Endothelial cell of umbilical vein (primary cell): ENCODE data around the gene MYO1H. TPM values are rescaled to one million over a fixed set of nuclear protein-coding genes. Genes with fewer than 3 reads are reported as not detected.

Experiments
- BruUV-seq: library from RNA; stranded (reverse); fragments of 400-500 nt; replicated peaks from 2 replicates; lab custom pipeline; 2021; lab: Mats Ljungman, UMichigan
- CTCF ChIA-PET: fragments of 300-600, 350-600 bp; sonication (Branson Sonifier 250); formaldehyde crosslinking; loops from one replicate; lab custom pipeline; 2021; ENCODE audit warnings: antibody characterized with exemption, inconsistent platforms; lab: Charles Lee
- POLR2A ChIA-PET: fragments of 300-600, 350-600 bp; sonication (Branson Sonifier 250); formaldehyde crosslinking; loops from one replicate; lab custom pipeline; 2021; ENCODE audit warnings: antibody characterized with exemption, inconsistent platforms; lab: Charles Lee
- DNase-seq: peaks from one replicate; pipeline ENCODE4 v3.0.0-alpha.2; 2011; ENCODE audit warnings: low read depth, low spot score
- FAIRE-seq: peaks from 2 replicates; lab custom pipeline; 2011; peaks lifted over from hg19 to GRCh38; lab: Jason Lieb, UNC
- H2AFZ ChIP-seq: 2 replicates; pipeline ENCODE4 v1.6.0; 2012; ENCODE audit warnings: low read depth, low read length, control low read depth, inconsistent platforms
- H3K27ac ChIP-seq: 2 replicates; pipeline ENCODE4 v1.5.1; 2011; ENCODE audit warnings: low read depth, mild to moderate bottlenecking, control low read depth, low read length, moderate library complexity; ENCODE audit not compliant: insufficient read depth
- H3K27me3 ChIP-seq, 2 experiments: 2 replicates each; pipeline versions ENCODE4 v1.6.0 to v1.6.1; 2011; ENCODE audit warnings: low read length in 2 of 2, mixed read lengths in 1 of 2; ENCODE audit not compliant: control insufficient read depth in 2 of 2, insufficient read depth in 2 of 2
- H3K36me3 ChIP-seq, 2 experiments: 2 replicates in 1 of 2; 3 replicates in 1 of 2; pipeline ENCODE4 v1.5.1; 2011; ENCODE audit warnings: low read length in 2 of 2, mild to moderate bottlenecking in 1 of 2, moderate library complexity in 1 of 2; ENCODE audit not compliant: control insufficient read depth in 2 of 2, insufficient read depth in 2 of 2; ENCODE audit errors: extremely low read depth in 1 of 2
- H3K4me1 ChIP-seq: 3 replicates; pipeline ENCODE4 v1.5.1; 2011; ENCODE audit warnings: mild to moderate bottlenecking, low read length; ENCODE audit not compliant: control insufficient read depth, insufficient read depth; ENCODE audit errors: extremely low read depth
- H3K4me2 ChIP-seq: 2 replicates; pipeline ENCODE4 v1.6.1; 2011; ENCODE audit warnings: low read length, control low read depth, mixed read lengths; ENCODE audit not compliant: insufficient read depth
- H3K4me3 ChIP-seq, 3 experiments: fragments of 200-600 bp in 1 of 3; sonication (generic), shearing (Covaris generic) in 1 of 3; replicated peaks in 1 of 3; 2 replicates each; pipeline ENCODE4 v1.5.1; 2011 to 2016; ENCODE audit warnings: control low read depth in 3 of 3, low read length in 3 of 3, mild to moderate bottlenecking in 2 of 3, inconsistent platforms in 1 of 3, low read depth in 1 of 3, moderate library complexity in 1 of 3; ENCODE audit not compliant: insufficient read depth in 1 of 3
- H3K79me2 ChIP-seq: 2 replicates; pipeline ENCODE4 v1.6.0; 2012; ENCODE audit warnings: low read length, inconsistent platforms; ENCODE audit not compliant: control insufficient read depth, insufficient read depth
- H3K9ac ChIP-seq: replicated peaks from 2 replicates; pipeline ENCODE3; 2011; ENCODE audit warnings: low read length, control low read depth; ENCODE audit not compliant: insufficient read depth; ENCODE audit errors: extremely low read depth
- H3K9me1 ChIP-seq: replicated peaks from 3 replicates; pipeline ENCODE4 v1.6.0; 2011; ENCODE audit warnings: mild to moderate bottlenecking, low read length; ENCODE audit not compliant: control insufficient read depth, insufficient read depth; ENCODE audit errors: extremely low read depth
- H3K9me3 ChIP-seq: replicated peaks from 2 replicates; pipeline ENCODE4 v1.5.1; 2012; ENCODE audit warnings: low read length, inconsistent platforms; ENCODE audit not compliant: control insufficient read depth, insufficient read depth
- H4K20me1 ChIP-seq: replicated peaks from 2 replicates; pipeline ENCODE3; 2011; ENCODE audit warnings: mild to moderate bottlenecking, low read length; ENCODE audit not compliant: control insufficient read depth, insufficient read depth; ENCODE audit errors: extremely low read depth
- EZH2 ChIP-seq: IDR thresholded peaks from 2 replicates; pipeline ENCODE4 v1.6.1; 2012; ENCODE audit warnings: borderline replicate concordance, low read depth, mild to moderate bottlenecking, moderate library complexity, low read length, inconsistent platforms; ENCODE audit not compliant: severe bottlenecking
- FOS ChIP-seq: IDR thresholded peaks from 2 replicates; pipeline ENCODE4 v1.6.1; 2011; ENCODE audit warnings: mild to moderate bottlenecking, low read length, moderate library complexity, borderline replicate concordance; ENCODE audit not compliant: insufficient read depth
- GATA2 ChIP-seq: IDR thresholded peaks from 2 replicates; pipeline ENCODE4 v1.7.0; 2011; ENCODE audit warnings: low read depth, mild to moderate bottlenecking, moderate library complexity, mixed read lengths, low read length; ENCODE audit not compliant: insufficient read length, insufficient read depth
- JUN ChIP-seq: IDR thresholded peaks from 2 replicates; pipeline ENCODE4 v1.6.1; 2011; ENCODE audit warnings: borderline replicate concordance, low read depth; ENCODE audit not compliant: insufficient read length, insufficient read depth
- MYC ChIP-seq: IDR thresholded peaks from one replicate; pipeline ENCODE4 v1.6.1; 2011; ENCODE audit warnings: mild to moderate bottlenecking, low read depth, low read length
- POLR2A ChIP-seq: IDR thresholded peaks from 2 replicates; pipeline ENCODE4 v1.6.1; 2012; ENCODE audit warnings: low read depth, mild to moderate bottlenecking, control low read depth, low read length
- POLR2AphosphoS5 ChIP-seq: IDR thresholded peaks from 2 replicates; pipeline ENCODE4 v1.6.1; 2012; ENCODE audit warnings: low read depth, mild to moderate bottlenecking, control low read depth, low read length, moderate library complexity; ENCODE audit not compliant: insufficient read depth
- dilution Hi-C: fragments of 300-500 bp; cut with MboI; formaldehyde crosslinking; loops from one replicate; pipeline ENCODE4 v1.15.0; 2019; ENCODE audit warnings: low sequenced_read_pairs; ENCODE audit not compliant: extremely low pct_ligation_motif_present
- intact Hi-C: fragments of 100-400 bp; cut with micrococcal nuclease; formaldehyde crosslinking; loops from one replicate; pipeline ENCODE4 v1.10.0; 2022
- polyA plus RNA-seq, 4 experiments: library from polyadenylated mRNA; depleted of rRNA in 3 of 4; stranded (reverse) in 3 of 4; unstranded in 1 of 4; fragments of >200 nt; gene quantifications; 2 replicates each; pipeline versions ENCODE4 v1.2.1 to v1.2.3, GENCODE V29; 2011 to 2012; ENCODE audit warnings: missing spikeins in 1 of 4
- total RNA-seq: library from RNA; stranded (reverse); gene quantifications from 2 replicates; pipeline ENCODE4 v1.2.3, GENCODE V29; 2021
- TF ChIP-seq, protein P1 (sequence below): IDR thresholded peaks from 2 replicates; pipeline ENCODE4 v1.6.1; 2011; ENCODE audit not compliant: insufficient read depth, insufficient read length
- TF ChIP-seq, protein P2 (sequence below), 2 donors: IDR thresholded peaks; 1 replicate in 1 of 2; 2 replicates in 1 of 2; pipeline ENCODE4 v1.5.1; 2011; ENCODE audit warnings: low read length in 2 of 2, mild to moderate bottlenecking in 2 of 2, moderate library complexity in 2 of 2, control low read depth in 1 of 2, inconsistent platforms in 1 of 2, low read depth in 1 of 2; ENCODE audit not compliant: insufficient read depth in 1 of 2; ENCODE audit errors: extremely low read depth in 1 of 2

The MYO1H gene
- total and polyA plus RNA-seq, 2 donors (not counting 3 experiments of a cell fraction or from before 2014, with no cell fraction given): not detected

DNA sequence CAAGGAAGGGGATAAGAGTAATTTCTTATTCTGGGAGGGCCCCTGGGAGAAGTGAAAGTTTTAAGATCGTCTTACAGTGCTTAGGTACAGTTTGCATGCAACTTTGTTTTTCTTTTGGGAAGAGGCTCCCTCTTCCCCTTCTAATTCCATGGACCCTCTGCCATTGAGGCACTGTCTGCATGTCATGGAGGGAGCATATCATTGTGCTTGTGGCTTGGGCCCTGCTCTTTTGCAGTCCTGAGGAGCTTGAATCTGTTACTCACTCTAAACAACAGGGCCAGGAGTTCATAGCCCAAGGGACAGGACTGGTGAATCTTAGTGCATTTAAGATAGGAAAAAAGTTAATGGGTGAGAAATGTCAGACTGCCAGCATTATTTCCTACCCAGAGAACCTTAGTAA lies 132.1 kb downstream of the MYO1H start:
- H3K79me2 ChIP-seq: peaks cover 42% of the 10 kb centered on the region
- H3K9me1 ChIP-seq: no peaks in the 10 kb centered on the region
- intact Hi-C loops: loop anchor here (5.0 kb wide), 1 partner anchor 93 kb away; the partner anchor contains the start of genes MMAB and MVK
- H3K36me3 ChIP-seq: peaks cover 0 to 3% of the 10 kb centered on the region in 2 experiments
- no peak overlapping the region for H3K27ac ChIP-seq
- TF ChIP-seq, protein P1, sequence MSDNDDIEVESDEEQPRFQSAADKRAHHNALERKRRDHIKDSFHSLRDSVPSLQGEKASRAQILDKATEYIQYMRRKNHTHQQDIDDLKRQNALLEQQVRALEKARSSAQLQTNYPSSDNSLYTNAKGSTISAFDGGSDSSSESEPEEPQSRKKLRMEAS: no peak
- POLR2A ChIA-PET: no interaction called here
- H3K4me1 ChIP-seq: peaks cover 19% of the 10 kb centered on the region
- H4K20me1 ChIP-seq: no peaks in the 10 kb centered on the region
- no peak overlapping the region for H2AFZ ChIP-seq
- DNase-seq (no peak), FAIRE-seq (no peak)
- H3K4me2 ChIP-seq: no peak overlapping the region
- no peak overlapping the region for H3K9ac ChIP-seq
- no peaks in the 10 kb centered on the region for H3K9me3 ChIP-seq
- H3K4me3 ChIP-seq: no peak overlapping the region
- no TSS peak for BruUV-seq
- CTCF ChIA-PET: interaction anchor here (0.9 to 6.4 kb wide), 2 partner anchors 39 to 51 kb away, joined by 3 to 58 read pairs; no protein-coding TSS in a partner anchor
- no peaks in the 10 kb centered on the region for H3K27me3 ChIP-seq
- dilution Hi-C loops: no loop called here

DNA sequence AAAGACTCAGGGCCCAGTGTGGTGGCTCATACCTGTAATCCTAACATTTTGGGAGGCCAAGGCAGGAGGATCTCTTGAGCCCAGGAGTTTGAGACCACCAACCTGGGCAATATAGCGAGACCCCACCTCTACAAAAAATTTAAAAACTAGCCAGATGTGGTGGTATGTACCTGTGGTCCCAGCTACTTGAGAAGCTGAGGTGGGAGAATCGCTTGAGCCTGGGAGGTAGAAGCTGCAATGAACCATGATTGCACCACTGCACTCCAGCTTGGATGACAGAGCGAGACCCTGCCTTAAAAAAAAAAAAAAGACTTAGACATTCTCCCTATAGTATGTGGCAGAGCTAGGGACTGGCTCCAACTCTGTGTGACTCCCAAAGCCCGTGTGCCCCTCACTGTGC lies 132.7 kb downstream of the MYO1H start:
- no peak overlapping the region for H3K4me3 ChIP-seq
- no peaks in the 10 kb centered on the region for H3K9me3 ChIP-seq
- BruUV-seq: no TSS peak
- H2AFZ ChIP-seq: no peak overlapping the region
- DNase-seq (no peak), FAIRE-seq (no peak)
- no peak for TF ChIP-seq MYC
- TF ChIP-seq GATA2: no peak
- no peak for TF ChIP-seq FOS
- TF ChIP-seq POLR2A: no peak
- TF ChIP-seq, protein P1: no peak
- TF ChIP-seq EZH2: no peak
- TF ChIP-seq, protein P2, sequence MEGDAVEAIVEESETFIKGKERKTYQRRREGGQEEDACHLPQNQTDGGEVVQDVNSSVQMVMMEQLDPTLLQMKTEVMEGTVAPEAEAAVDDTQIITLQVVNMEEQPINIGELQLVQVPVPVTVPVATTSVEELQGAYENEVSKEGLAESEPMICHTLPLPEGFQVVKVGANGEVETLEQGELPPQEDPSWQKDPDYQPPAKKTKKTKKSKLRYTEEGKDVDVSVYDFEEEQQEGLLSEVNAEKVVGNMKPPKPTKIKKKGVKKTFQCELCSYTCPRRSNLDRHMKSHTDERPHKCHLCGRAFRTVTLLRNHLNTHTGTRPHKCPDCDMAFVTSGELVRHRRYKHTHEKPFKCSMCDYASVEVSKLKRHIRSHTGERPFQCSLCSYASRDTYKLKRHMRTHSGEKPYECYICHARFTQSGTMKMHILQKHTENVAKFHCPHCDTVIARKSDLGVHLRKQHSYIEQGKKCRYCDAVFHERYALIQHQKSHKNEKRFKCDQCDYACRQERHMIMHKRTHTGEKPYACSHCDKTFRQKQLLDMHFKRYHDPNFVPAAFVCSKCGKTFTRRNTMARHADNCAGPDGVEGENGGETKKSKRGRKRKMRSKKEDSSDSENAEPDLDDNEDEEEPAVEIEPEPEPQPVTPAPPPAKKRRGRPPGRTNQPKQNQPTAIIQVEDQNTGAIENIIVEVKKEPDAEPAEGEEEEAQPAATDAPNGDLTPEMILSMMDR (IDR thresholded peaks at IDR 0.05; ENCODE audit: extremely low read depth in 1 of 2, insufficient read depth in 1 of 2, low read depth in 1 of 2, low read length in 2 of 2): no peak
- no peak for TF ChIP-seq JUN
- TF ChIP-seq POLR2AphosphoS5: no peak
- H3K9me1 ChIP-seq: no peaks in the 10 kb centered on the region
- no peaks in the 10 kb centered on the region for H4K20me1 ChIP-seq
- intact Hi-C loops: no loop called here
- peaks cover 36% of the 10 kb centered on the region for H3K79me2 ChIP-seq
- no peak overlapping the region for H3K27ac ChIP-seq
- dilution Hi-C loops: no loop called here
- no peak overlapping the region for H3K4me2 ChIP-seq
- ChIA-PET POLR2A (no interaction called here), CTCF (interaction anchor here (0.9 to 6.4 kb wide), 3 partner anchors 39 to 52 kb away, joined by 3 to 58 read pairs (median 8); no protein-coding TSS in a partner anchor)
- H3K9ac ChIP-seq: no peak overlapping the region
- H3K4me1 ChIP-seq: peaks cover 19% of the 10 kb centered on the region
- no peaks in the 10 kb centered on the region for H3K27me3 ChIP-seq
- peaks cover 0 to 6% of the 10 kb centered on the region in 2 experiments for H3K36me3 ChIP-seq
